Memory B cell (primary cell): ENCODE measurements around the gene TMEFF1.

Experiments used
- ATAC-seq: fragments of 150-1000 bp; cut with Tn5 transposase; 2 replicates; pipeline ENCODE4 v1.10.0; 2021; ENCODE audit warnings: low read depth, mild to moderate bottlenecking, moderate library complexity
- DNase-seq, 2 donors: peaks; one replicate each; pipeline ENCODE4 v3.0.0; 2022; ENCODE audit warnings: low spot score in 2 of 2
- H3K27ac Mint-ChIP-seq: one replicate; pipeline ENCODE4 v1.8.0; 2022; ENCODE audit warnings: mild to moderate bottlenecking, moderate library complexity, mixed read lengths
- H3K27me3 Mint-ChIP-seq: one replicate; pipeline ENCODE4 v1.8.0; 2022; ENCODE audit warnings: mixed read lengths
- H3K36me3 Mint-ChIP-seq: one replicate; pipeline ENCODE4 v1.8.0; 2022; ENCODE audit warnings: mild to moderate bottlenecking, mixed read lengths
- H3K4me1 Mint-ChIP-seq: one replicate; pipeline ENCODE4 v1.8.0; 2022; ENCODE audit warnings: mixed read lengths
- H3K4me3 Mint-ChIP-seq: one replicate; pipeline ENCODE4 v1.8.0; 2022; ENCODE audit warnings: mild to moderate bottlenecking, moderate library complexity, mixed read lengths
- H3K9me3 Mint-ChIP-seq: one replicate; pipeline ENCODE4 v1.8.0; 2022; ENCODE audit warnings: mixed read lengths

Gene TMEFF1

GRCh38 chr9:100583014-100583802, 110.3 kb downstream of the TMEFF1 start:
- Mint-ChIP-seq H3K4me3 (no peak overlapping the region), H3K36me3 (no peaks in the 10 kb centered on the region), H3K4me1 (no peaks in the 10 kb centered on the region), H3K9me3 (no peaks in the 10 kb centered on the region), H3K27ac (no peak overlapping the region), H3K27me3 (no peaks in the 10 kb centered on the region)
- DNase-seq (no peak), ATAC-seq (no peak)

- H3K27me3 Mint-ChIP-seq = no peaks in the 10 kb centered on the region
- H3K9me3 Mint-ChIP-seq = no peaks in the 10 kb centered on the region
- ATAC-seq (no peak), DNase-seq (no peak)
- no peaks in the 10 kb centered on the region for H3K36me3 Mint-ChIP-seq
- no peaks in the 10 kb centered on the region for H3K4me1 Mint-ChIP-seq
- no peak overlapping the region for H3K27ac Mint-ChIP-seq
- H3K4me3 Mint-ChIP-seq = no peak overlapping the region
These were observed 112.0 kb downstream of the TMEFF1 start for GRCh38 chr9:100584951-100585350.

GRCh38 chr9:100586093-100586492, 113.1 kb downstream of the TMEFF1 start:
- no peaks in the 10 kb centered on the region for H3K4me1 Mint-ChIP-seq
- H3K27ac Mint-ChIP-seq = no peak overlapping the region
- no peaks in the 10 kb centered on the region for H3K9me3 Mint-ChIP-seq
- H3K27me3 Mint-ChIP-seq = no peaks in the 10 kb centered on the region
- ATAC-seq = peak; percentile 53
- H3K36me3 Mint-ChIP-seq = no peaks in the 10 kb centered on the region
- DNase-seq = no peak
- no peak overlapping the region for H3K4me3 Mint-ChIP-seq

GRCh38 chr9:100587375-100587774, 114.4 kb downstream of the TMEFF1 start:
- Mint-ChIP-seq H3K4me3 (no peak overlapping the region), H3K4me1 (no peaks in the 10 kb centered on the region), H3K36me3 (no peaks in the 10 kb centered on the region), H3K27ac (no peak overlapping the region), H3K9me3 (no peaks in the 10 kb centered on the region), H3K27me3 (no peaks in the 10 kb centered on the region)
- DNase-seq (no peak), ATAC-seq (no peak)

GRCh38 chr9:100589582-100589981, 116.6 kb downstream of the TMEFF1 start:
- no peaks in the 10 kb centered on the region for H3K4me1 Mint-ChIP-seq
- ATAC-seq (no peak), DNase-seq (no peak)
- H3K4me3 Mint-ChIP-seq = no peak overlapping the region
- H3K36me3 Mint-ChIP-seq = no peaks in the 10 kb centered on the region
- H3K9me3 Mint-ChIP-seq = no peaks in the 10 kb centered on the region
- no peaks in the 10 kb centered on the region for H3K27me3 Mint-ChIP-seq
- no peak overlapping the region for H3K27ac Mint-ChIP-seq

- Mint-ChIP-seq H3K27me3 (no peaks in the 10 kb centered on the region), H3K4me3 (no peak overlapping the region), H3K9me3 (no peaks in the 10 kb centered on the region), H3K4me1 (no peaks in the 10 kb centered on the region), H3K36me3 (no peaks in the 10 kb centered on the region), H3K27ac (no peak overlapping the region)
- ATAC-seq = no peak
- no peak for DNase-seq
These were observed 117.5 kb downstream of the TMEFF1 start for GRCh38 chr9:100590481-100590880.

GRCh38 chr9:100591139-100591538, 118.2 kb downstream of the TMEFF1 start:
- no peaks in the 10 kb centered on the region for H3K4me1 Mint-ChIP-seq
- no peak overlapping the region for H3K27ac Mint-ChIP-seq
- H3K4me3 Mint-ChIP-seq = no peak overlapping the region
- no peak for DNase-seq
- no peak for ATAC-seq
- H3K36me3 Mint-ChIP-seq = no peaks in the 10 kb centered on the region
- no peaks in the 10 kb centered on the region for H3K9me3 Mint-ChIP-seq
- H3K27me3 Mint-ChIP-seq = no peaks in the 10 kb centered on the region

- Mint-ChIP-seq H3K27me3 (no peaks in the 10 kb centered on the region), H3K36me3 (no peaks in the 10 kb centered on the region)
- no peak for ATAC-seq
These were observed 118.9 kb downstream of the TMEFF1 start for GRCh38 chr9:100591639-100592412.

GRCh38 chr9:100595391-100596199, 122.6 kb downstream of the TMEFF1 start:
- no peak overlapping the region for H3K27ac Mint-ChIP-seq
- DNase-seq = peak; percentile 25 to 28
- H3K4me1 Mint-ChIP-seq = peaks cover 12% of the 10 kb centered on the region

More at GRCh38 chr9:100591639-100592412, 118.9 kb downstream of the TMEFF1 start:
- H3K9me3 Mint-ChIP-seq = no peaks in the 10 kb centered on the region
- H3K27ac Mint-ChIP-seq = no peak overlapping the region
- no peak for DNase-seq
- peaks cover 2% of the 10 kb centered on the region for H3K4me1 Mint-ChIP-seq
- H3K4me3 Mint-ChIP-seq = no peak overlapping the region

GRCh38 chr9:100597236-100597635, 124.3 kb downstream of the TMEFF1 start:
- ATAC-seq (no peak), DNase-seq (no peak)
- no peak overlapping the region for H3K27ac Mint-ChIP-seq
- H3K36me3 Mint-ChIP-seq = no peaks in the 10 kb centered on the region
- H3K4me1 Mint-ChIP-seq = peaks cover 12% of the 10 kb centered on the region
- peaks cover 2% of the 10 kb centered on the region for H3K9me3 Mint-ChIP-seq
- peaks cover 2% of the 10 kb centered on the region for H3K27me3 Mint-ChIP-seq
- H3K4me3 Mint-ChIP-seq = no peak overlapping the region

More at GRCh38 chr9:100595391-100596199, 122.6 kb downstream of the TMEFF1 start:
- Mint-ChIP-seq H3K9me3 (no peaks in the 10 kb centered on the region), H3K27me3 (no peaks in the 10 kb centered on the region), H3K4me3 (no peak overlapping the region), H3K36me3 (no peaks in the 10 kb centered on the region)
- ATAC-seq = no peak

- H3K4me1 Mint-ChIP-seq = peaks cover 12% of the 10 kb centered on the region
- H3K36me3 Mint-ChIP-seq = no peaks in the 10 kb centered on the region
- ATAC-seq (peak; percentile 85), DNase-seq (peak; percentile 72)
- peak overlapping the region; percentile 78 for H3K4me3 Mint-ChIP-seq
- H3K27ac Mint-ChIP-seq = no peak overlapping the region
- H3K27me3 Mint-ChIP-seq = peaks cover 2% of the 10 kb centered on the region
- H3K9me3 Mint-ChIP-seq = peaks cover 2% of the 10 kb centered on the region
These were observed 125.7 kb downstream of the TMEFF1 start for GRCh38 chr9:100598641-100599145.

GRCh38 chr9:100600521-100601079, 127.7 kb downstream of the TMEFF1 start:
- peaks cover 2% of the 10 kb centered on the region for H3K9me3 Mint-ChIP-seq
- H3K4me1 Mint-ChIP-seq = peaks cover 12% of the 10 kb centered on the region
- no peak for ATAC-seq
- H3K4me3 Mint-ChIP-seq = no peak overlapping the region
- no peaks in the 10 kb centered on the region for H3K36me3 Mint-ChIP-seq
- no peak for DNase-seq
- peaks cover 4% of the 10 kb centered on the region for H3K27me3 Mint-ChIP-seq
- no peak overlapping the region for H3K27ac Mint-ChIP-seq

- Mint-ChIP-seq H3K4me1 (peaks cover 12% of the 10 kb centered on the region), H3K36me3 (no peaks in the 10 kb centered on the region), H3K27ac (no peak overlapping the region), H3K9me3 (peaks cover 2% of the 10 kb centered on the region), H3K27me3 (peaks cover 4% of the 10 kb centered on the region), H3K4me3 (peak overlapping the region; percentile 15)
- DNase-seq (peak in 1 of 2 donors; percentile 14), ATAC-seq (no peak)
These were observed 128.3 kb downstream of the TMEFF1 start for GRCh38 chr9:100601216-100601615.
